GM19238 (cell line): ENCODE data around the gene SCNM1.
"Not testable (repeated sequence)": the region's sequence is repeated elsewhere in the genome, so short reads cannot be mapped to it uniquely, and the experiment has no call there.

ENCODE experiments used
- DNase-seq: peaks from one replicate; pipeline ENCODE4 v3.0.0; 2011; ENCODE audit warnings: low spot score; ENCODE audit not compliant: insufficient read length

Gene SCNM1

DNA sequence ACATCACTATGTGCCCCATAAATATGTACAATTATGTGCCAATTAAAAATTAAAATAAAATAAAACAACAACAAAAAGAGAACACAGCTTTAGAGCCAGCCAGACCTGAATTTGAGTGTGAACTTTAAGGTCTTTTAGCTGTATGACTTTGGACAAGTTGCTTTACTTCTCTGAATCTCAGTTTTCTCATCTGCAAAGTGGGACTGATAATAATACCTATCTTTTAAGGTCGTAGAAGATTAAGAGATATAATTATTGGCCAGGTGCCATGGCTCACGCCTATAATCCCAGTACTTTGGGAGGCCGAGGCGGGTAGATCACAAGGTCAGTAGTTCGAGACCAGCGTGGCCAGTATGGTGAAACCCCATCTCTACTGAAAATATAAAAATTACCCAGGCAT is 27.4 kb downstream of the SCNM1 start:
- no peak for DNase-seq

DNA sequence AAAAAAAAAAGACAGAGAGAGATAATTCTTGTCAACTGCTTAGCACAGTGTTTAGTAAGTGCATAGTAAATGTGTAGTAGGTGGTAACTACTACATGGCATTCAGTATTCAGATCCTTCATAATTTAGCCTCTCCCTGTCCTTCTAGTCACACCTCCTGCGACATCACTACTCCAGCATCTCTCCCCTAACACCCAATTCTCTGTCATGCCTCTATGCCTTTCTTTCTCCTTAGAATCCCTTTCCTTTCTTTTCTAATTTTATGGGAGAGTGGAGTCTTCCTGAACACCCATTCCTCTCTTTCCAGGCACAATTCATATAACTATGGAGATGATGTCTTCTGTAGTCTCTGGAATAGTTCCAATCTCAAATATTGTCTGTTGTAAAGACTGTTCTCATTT is 27.9 kb downstream of the SCNM1 start:
- no peak for DNase-seq

DNA sequence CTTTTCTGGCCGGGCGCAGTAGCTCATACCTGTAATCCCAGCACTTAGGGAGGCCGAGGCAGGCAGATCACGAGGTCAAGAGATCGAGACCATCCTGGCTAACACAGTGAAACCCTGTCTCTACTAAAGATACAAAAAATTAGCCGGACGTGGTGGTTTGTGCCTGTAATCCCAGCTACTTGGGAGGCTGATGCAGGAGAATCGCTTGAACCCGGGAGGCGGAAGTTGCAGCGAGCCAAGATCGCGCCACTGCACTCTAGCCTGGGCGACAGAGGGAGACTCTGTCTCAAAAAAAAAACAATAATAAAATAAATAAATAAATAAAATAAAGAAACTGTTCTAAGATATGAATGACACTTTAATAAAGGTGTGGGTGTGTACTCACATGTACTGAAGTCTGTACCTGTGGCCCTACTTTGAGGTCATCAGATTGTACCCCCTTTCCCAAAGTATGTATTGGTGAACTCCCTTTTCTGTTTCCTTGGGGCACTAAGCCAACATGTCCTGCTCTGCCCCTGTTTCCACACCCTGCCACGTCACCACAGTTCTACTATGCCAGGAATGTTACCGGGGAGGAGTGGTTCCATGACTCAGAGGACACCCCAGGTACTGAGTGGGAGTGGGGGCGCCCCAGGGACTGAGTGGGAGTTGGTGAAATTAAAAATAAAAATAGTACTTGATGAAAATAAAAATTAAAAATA is 29.1 kb downstream of the SCNM1 start:
- not testable (repeated sequence) for DNase-seq

DNA sequence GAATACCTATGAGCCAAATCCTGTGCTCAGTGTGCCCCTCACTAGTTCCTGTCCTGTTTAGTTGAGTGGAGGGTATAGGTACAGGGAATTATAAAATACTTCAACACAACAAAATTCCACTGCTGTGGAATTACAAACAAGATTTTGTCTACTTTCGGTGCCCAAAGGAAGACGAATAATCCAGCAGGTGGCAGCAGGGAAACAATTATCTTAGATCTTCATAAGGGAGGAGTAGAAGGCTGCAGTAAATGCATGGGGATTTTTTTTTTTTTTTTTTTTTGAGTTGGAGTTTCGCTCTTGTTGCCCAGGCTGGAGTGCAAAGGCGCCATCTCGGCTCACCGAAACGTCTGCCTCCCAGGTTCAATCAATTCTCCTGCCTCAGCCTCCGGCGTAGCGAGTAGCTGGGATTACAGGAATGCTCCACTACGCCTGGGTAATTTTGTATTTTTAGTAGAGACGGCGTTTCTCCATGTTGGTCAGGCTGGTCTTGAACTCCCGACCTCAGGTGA is 30.4 kb downstream of the SCNM1 start:
- DNase-seq = no peak

DNA sequence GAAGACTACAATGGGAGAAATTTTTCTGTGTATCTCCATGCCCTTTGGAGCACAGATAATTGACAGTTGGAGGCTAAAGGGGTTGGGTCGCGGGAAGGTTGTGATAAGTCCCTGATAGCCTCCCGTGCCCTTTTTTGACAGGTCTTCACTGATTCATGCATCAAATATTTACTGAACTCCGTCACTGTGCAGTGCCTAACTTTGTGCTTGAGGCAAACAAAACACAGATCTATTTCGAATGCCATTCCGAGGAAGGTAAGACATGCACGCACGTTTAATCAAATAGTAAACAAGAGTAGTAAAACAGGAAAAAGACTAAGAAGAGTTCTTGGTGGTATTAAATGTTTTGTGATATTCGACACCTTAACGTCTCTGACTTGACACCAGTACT is 31.9 kb downstream of the SCNM1 start:
- DNase-seq = no peak

DNA sequence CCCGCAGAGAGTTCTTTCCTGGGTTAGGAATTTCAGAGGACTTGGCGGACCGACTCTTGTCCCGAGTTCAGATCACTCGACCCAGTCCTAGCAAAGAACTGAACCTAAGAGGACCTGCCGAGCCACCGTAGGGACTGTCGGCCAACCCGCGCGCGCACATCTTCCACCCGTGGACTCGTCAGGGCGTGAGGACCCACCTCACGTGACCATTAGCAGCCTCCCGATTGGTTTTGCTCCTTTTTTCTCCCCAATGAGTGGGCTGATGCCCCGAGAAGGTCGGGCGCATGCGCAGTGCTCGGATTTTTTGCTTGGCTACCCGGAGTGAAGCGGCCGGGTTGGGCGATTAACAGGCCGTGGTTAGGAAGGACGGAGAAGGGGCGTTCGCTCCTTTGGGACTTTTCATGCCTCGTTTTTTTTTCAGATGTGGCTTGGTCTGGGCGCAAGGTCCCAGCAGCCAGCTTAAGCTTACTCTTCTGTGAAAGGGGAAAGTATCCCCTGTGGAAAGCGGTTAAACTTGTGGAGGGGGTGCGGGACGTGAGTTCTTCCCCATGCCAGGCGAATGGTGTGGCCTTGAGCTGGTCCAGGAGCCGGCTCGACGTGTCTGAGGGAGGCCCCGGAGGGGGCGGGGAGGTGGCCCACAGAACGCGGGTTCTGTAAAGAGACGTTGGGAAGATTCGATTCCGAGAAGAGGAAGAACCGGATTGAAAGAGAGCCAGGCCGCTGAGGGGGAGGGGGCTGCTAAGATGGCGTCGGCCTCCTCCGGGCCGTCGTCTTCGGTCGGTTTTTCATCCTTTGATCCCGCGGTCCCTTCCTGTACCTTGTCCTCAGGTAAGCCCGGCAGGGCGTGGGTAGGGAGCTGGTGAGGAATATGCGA is 32.5 kb downstream of the SCNM1 start, which contains the start of gene PIP5K1A:
Gene PIP5K1A, plus strand, starts transcription at position 299 of the 874 bp plus-strand sequence. Its CDS starts 445 bp downstream, at position 744.
- peak; percentile 98 for DNase-seq

DNA sequence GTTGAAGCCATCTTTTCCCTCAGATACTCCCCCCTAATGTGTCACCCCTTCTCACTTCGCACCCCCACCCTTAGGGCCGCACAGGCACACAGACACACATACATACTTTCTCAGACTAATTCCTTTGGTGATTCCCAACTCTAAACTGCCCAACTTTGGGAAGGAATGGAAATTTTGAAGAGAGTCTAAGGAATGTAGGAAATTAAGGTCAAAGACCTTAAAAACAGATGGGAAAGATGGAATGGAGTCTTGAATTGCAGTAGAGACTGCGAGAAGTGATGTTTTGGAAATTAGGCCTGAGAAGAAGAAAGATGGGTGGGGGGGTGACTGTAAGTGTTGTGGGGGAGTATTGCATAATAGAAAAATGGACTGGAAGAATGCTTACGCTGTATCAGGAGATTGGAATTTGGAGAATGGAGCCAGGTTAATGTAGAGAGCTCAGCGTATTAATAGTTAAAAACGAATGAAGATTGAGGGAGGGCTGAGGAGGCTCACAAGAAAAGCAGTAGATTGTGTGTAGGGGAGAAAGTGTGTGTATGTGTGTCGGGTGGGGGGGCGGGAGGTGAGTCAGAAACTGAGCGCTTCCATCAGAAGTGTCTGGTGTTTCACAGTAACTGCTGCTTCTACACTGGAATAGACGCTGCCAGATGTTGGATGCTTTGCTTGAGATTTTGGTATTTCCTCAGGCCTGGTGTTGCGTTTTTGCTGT is 34.1 kb downstream of the SCNM1 start:
- DNase-seq = no peak

DNA sequence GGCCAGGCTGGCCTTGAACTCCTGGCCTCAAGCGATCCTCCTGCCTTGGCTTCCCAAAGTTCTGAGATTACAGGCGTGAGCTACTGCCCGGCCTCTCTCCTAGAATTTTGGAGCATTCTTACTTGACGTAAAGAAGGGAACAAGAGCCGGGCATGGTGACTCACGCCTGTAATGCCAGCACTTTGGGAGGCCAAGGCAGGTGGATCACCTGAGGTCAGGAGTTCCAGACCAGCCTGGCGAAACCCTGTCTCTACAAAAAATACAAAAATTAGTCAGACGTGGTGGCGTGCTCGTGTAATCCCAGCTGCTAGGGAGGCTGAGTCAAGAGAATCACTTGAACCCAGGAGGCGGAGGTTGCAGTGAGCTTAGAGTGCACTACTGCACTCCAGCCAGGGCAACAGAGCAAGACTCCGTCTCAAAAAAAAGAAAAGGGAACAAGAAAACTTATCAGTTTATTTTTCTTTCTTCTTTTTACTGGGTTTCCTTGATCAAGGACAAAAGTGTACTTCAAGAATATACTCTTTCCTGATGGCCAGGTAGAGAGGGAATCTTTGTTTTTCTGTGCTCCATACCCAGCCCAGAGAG is 39.5 kb downstream of the SCNM1 start:
- not testable (repeated sequence) for DNase-seq

DNA sequence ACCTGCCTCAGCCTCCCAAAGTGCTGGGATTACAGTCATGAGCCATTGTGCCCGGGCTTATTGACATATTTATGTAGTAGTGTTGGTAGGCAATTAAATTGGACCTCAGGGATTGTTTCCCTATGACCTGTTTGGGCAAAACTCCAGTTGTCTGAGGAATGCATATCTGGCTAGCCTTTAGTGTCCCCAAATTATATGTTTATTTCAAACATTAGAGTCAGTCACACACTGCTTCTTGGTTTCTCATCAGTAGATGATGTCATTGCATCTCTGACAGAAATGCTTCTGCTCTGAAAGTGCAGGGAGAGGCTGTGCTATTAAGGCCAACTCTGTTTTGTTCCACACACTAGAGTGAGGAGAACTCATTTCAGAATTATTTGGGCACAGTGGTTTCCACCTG is 44.9 kb downstream of the SCNM1 start:
- no peak for DNase-seq

DNA sequence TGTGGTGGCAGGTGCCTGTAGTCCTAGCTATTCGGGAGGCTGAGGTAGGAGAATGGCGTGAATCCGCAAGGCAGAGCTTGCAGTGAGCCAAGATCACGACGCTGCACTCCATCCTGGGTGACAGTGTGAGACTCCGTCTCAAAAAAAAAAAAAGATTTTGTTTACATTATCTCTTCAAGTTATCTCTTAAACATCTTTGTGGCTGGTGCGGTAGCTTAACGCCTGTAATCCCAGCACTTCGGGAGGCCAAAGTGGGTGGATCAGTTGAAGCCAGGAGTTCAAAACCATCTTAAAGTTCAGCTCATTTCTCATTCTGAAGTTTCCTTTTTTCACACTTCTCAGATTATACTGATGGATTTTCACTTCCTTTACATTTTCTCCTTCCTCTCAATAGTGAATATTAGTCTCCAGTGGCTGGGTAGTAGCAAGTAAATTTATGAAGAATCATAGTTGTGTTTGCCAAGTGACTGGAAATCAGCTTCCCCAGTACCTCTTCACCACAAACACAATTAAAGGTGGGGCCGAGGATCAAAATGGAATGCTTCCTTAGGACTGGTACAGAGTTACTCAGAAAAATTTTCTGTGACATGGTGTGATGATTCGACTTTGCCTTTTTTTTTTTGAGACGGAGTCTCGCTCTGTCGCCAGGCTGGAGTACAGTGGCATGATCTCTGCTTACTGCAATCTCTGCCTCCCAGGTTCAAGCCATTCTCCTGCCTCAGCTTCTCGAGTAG is 46.2 kb downstream of the SCNM1 start:
- no peak for DNase-seq

DNA sequence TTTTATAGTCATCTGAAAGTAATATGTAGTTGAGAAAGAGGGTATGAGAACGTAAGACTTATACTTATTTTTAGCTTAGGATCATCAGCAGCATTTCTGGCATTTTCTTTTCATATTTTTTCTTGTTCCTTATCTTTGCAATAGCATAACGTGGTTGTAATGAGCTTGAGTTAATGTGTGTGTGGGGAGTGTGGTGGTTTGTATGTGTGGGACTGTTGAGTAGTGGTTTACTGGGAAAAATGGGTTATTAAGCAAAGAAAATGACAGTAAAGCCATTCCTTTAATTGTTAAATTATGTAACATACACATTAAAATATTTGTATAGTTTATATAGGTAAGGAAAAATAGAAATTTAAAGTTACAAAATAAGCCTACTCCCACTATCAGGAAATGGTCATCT is 47.6 kb downstream of the SCNM1 start:
- no peak for DNase-seq
